Measurements from ENCODE around the gene NR4A3. TPM values are rescaled to one million over a fixed set of nuclear protein-coding genes. Genes with fewer than 3 reads are reported as not detected.

Gene NR4A3
- total and polyA plus RNA-seq, 9 of the 15 experiments (the other 6 are each of a cell fraction or from before 2014, with no cell fraction given) = 0.04 to 0.07 TPM; not detected in 7

DNA sequence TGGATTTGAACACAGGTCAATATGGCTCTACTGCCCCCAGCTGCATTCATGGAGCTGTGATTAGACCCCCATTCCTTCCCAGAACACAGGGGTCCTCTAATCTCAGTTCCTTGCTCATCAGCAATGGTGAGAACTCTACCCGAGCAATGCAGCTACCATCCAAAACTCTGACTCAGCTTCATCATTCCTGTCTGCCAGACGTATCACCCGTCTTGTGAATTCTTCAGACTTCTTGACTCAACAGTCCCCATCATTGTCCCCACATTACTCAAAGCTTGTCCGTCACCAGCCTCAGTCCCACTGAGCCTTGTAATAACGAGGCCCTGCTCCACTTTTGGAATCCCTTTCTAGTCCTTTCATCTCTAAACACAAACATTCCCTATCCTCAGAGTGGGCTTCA is 48.4 kb downstream of the NR4A3 start (continued):
- no peak for TF ChIP-seq NFIX (CRISPR knock-in tag; IDR thresholded peaks at IDR 0.05; ENCODE audit: low read depth)

DNA sequence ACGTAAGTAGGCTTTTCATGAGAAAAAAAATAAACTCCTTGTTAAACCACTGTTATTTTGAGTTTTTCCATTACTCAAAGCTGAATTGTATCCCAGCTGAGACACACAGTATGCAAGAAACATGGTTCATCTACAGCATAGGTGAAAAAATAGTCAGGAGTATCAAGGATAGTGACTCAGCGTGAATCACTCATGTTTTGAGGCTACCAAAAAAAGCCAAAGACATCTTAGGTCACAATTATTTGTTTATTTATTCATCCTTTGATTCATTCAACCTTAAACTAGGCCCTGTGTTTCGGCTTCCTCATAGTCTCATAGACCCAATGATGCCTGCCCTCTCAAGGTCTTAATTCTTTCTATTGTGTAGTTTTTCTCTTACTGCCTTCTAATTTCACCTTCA is 51.8 kb downstream of the NR4A3 start:
- no peak overlapping the region for H3K27ac ChIP-seq (ENCODE audit: extremely low read depth, low read depth, low read length)
- H3K4me1 ChIP-seq (replicated peaks in 1 of 2; ENCODE audit: control insufficient read depth in 2 of 2, insufficient read depth in 2 of 2, low read length in 2 of 2) = no peaks in the 10 kb centered on the region
- peak; percentile 34; the same call in 1 of the 2 replicates for TF ChIP-seq NFE2 (IDR thresholded peaks at IDR 0.05; ENCODE audit: low read depth)
- TF ChIP-seq FOSL1 (tag; conservative IDR thresholded peaks at IDR 0.05) = peak; percentile 49
- no peak for TF ChIP-seq ELF1 (tag; IDR thresholded peaks at IDR 0.05)
- WGBS (ENCODE audit: insufficient coverage, low coverage, missing lambda C conversion rate) = 0% methylated on average over 3 of the region's 3 CpGs
- no peaks in the 10 kb centered on the region for H3K9me1 ChIP-seq (ENCODE audit: control insufficient read depth, insufficient read depth, low read length)
- no peaks in the 10 kb centered on the region for H4K20me1 ChIP-seq (replicated peaks; ENCODE audit: control insufficient read depth, insufficient read depth, low read length)
- no peaks in the 10 kb centered on the region for H3K79me2 ChIP-seq (ENCODE audit: control insufficient read depth, insufficient read depth, low read length)
- in situ Hi-C loops (cut with MboI) (no loop called here), intact Hi-C loops (cut with micrococcal nuclease) (no loop called here)
- POLR2A ChIA-PET = interaction anchor here (0.7 kb wide), 1 partner anchor 143 kb away, joined by 3 read pairs; no protein-coding TSS in a partner anchor
- H3K9me3 ChIP-seq (replicated peaks; ENCODE audit: control insufficient read depth, insufficient read depth, low read depth, low read length) = no peaks in the 10 kb centered on the region
- no peak overlapping the region for H3K4me2 ChIP-seq (ENCODE audit: insufficient read depth, low read length)
- ATAC-seq = no peak
- BruUV-seq (replicated peaks) = no TSS peak
- FAIRE-seq = no peak
- no peak for DNase-seq (ENCODE audit: extremely low read depth in 1 of 4, low spot score in 3 of 4)
- CTCF ChIA-PET (ENCODE audit: low intra/inter-chr PET ratio) = interaction anchor here (0.5 kb wide), 1 partner anchor 11 kb away, joined by 3 read pairs; no protein-coding TSS in a partner anchor
- H3K4me3 ChIP-seq = no peak overlapping the region
- no peak overlapping the region for H3K9ac ChIP-seq (ENCODE audit: insufficient read depth in 1 of 2, low read depth in 2 of 2, low read length in 2 of 2)
- no peaks in the 10 kb centered on the region for H3K27me3 ChIP-seq (ENCODE audit: control insufficient read depth in 2 of 2, insufficient read depth in 2 of 2, low read length in 2 of 2)
- no peak overlapping the region for H2AFZ ChIP-seq (ENCODE audit: low read depth, low read length)
- H3K36me3 ChIP-seq (ENCODE audit: control insufficient read depth, insufficient read depth, low read length) = no peaks in the 10 kb centered on the region
